MM.1S (cell line): ENCODE results near the gene UBN2.

Source experiments
- DNase-seq: peaks from one replicate; pipeline ENCODE4 v3.0.0-alpha.2; 2015
- H2AFZ ChIP-seq: fragments of 300-600 bp; sonication (generic); 2 replicates; pipeline ENCODE4 v1.6.0; 2016; ENCODE audit warnings: antibody characterized with exemption, low read length
- H3F3A ChIP-seq: fragments of 300-600 bp; sonication (generic); 2 replicates; pipeline ENCODE4 v1.6.1; 2016; ENCODE audit warnings: mild to moderate bottlenecking, antibody characterized with exemption, low read length, moderate library complexity, mixed read lengths; ENCODE audit not compliant: insufficient read depth
- H3K27ac ChIP-seq: fragments of 300-600 bp; sonication (generic); 2 replicates; pipeline ENCODE4 v1.5.1; 2016; ENCODE audit warnings: mild to moderate bottlenecking, low read length
- H3K27me3 ChIP-seq: fragments of 300-600 bp; sonication (generic); replicated peaks from 2 replicates; pipeline ENCODE4 v1.6.0; 2016; ENCODE audit warnings: low read length; ENCODE audit not compliant: insufficient read depth
- H3K36me3 ChIP-seq: fragments of 300-600 bp; sonication (generic); replicated peaks from 2 replicates; pipeline ENCODE4 v1.6.1; 2016; ENCODE audit warnings: mild to moderate bottlenecking, low read length, mixed read lengths; ENCODE audit not compliant: insufficient read depth
- H3K4me1 ChIP-seq: fragments of 300-600 bp; sonication (generic); 2 replicates; pipeline ENCODE4 v1.6.1; 2016; ENCODE audit warnings: low read length, mixed read lengths
- H3K4me2 ChIP-seq: fragments of 300-600 bp; sonication (generic); 2 replicates; pipeline ENCODE4 v1.6.0; 2016; ENCODE audit warnings: low read depth, low read length
- H3K4me3 ChIP-seq: fragments of 300-600 bp; sonication (generic); 2 replicates; pipeline ENCODE4 v1.5.1; 2016; ENCODE audit warnings: low read length, mixed read lengths
- H3K79me2 ChIP-seq: fragments of 300-600 bp; sonication (generic); 2 replicates; pipeline ENCODE4 v1.6.1; 2016; ENCODE audit warnings: mixed run types, low read length, mixed read lengths
- H3K9ac ChIP-seq: fragments of 300-600 bp; sonication (generic); 2 replicates; pipeline ENCODE4 v1.6.1; 2016; ENCODE audit warnings: low read length, mixed read lengths
- H3K9me2 ChIP-seq: fragments of 300-600 bp; sonication (generic); replicated peaks from 2 replicates; pipeline ENCODE4 v1.6.1; 2016; ENCODE audit warnings: mild to moderate bottlenecking, low read length, mixed read lengths; ENCODE audit not compliant: insufficient read depth
- H3K9me3 ChIP-seq: fragments of 300-600 bp; sonication (generic); replicated peaks from 2 replicates; pipeline ENCODE4 v1.6.1; 2016; ENCODE audit warnings: mild to moderate bottlenecking, low read length, mixed read lengths; ENCODE audit not compliant: insufficient read depth
- H4K20me1 ChIP-seq: fragments of 300-600 bp; sonication (generic); 2 replicates; pipeline ENCODE4 v1.6.1; 2016; ENCODE audit warnings: mild to moderate bottlenecking, low read length, moderate library complexity, mixed read lengths; ENCODE audit not compliant: insufficient read depth
- EZH2 ChIP-seq: fragments of 300-600 bp; sonication (generic); optimal IDR thresholded peaks from 2 replicates; pipeline ENCODE3; 2017; ENCODE audit warnings: low read depth, mild to moderate bottlenecking, antibody characterized with exemption, low read length, mixed read lengths
- EZH2phosphoT487 ChIP-seq: fragments of 300-600 bp; sonication (generic); IDR thresholded peaks from 2 replicates; pipeline ENCODE4 v1.6.1; 2018; ENCODE audit warnings: antibody characterized with exemption, low read length
- TF ChIP-seq, protein P1 (sequence below): fragments of 300-600 bp; sonication (generic); IDR thresholded peaks from 2 replicates; pipeline ENCODE4 v1.5.1; 2016; ENCODE audit warnings: antibody characterized with exemption, low read length, mixed read lengths

Gene UBN2

DNA sequence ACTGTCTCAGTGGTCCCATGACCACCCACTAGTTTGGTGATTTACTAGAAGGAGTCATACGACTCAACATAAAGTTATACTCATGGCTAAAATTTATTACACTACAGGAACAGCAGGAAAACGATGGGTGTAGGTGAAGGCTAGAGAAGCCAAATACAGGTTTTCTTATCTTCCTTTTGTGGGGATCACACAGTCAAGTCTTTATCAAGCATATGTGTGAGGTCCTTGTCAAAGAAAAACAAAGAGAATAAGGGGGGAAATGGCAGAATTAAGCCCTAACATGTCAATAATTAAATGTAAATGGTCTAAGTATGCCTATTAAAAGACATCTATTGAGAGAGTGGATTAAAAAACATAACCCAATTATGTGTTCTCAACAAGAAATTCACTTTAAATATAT, 47.8 kb upstream of the UBN2 start:
- Histone ChIP-seq H4K20me1 (no peaks in the 10 kb centered on the region), H3K9ac (no peak overlapping the region), H3K79me2 (no peaks in the 10 kb centered on the region), H3K9me3 (no peaks in the 10 kb centered on the region), H3K9me2 (no peaks in the 10 kb centered on the region), H3K4me2 (no peak overlapping the region), H3F3A (0 out of 2 replicates have a peak, but pooled peaks cover 11% of the 10 kb centered on the region), H3K4me1 (no peaks in the 10 kb centered on the region), H3K4me3 (no peak overlapping the region), H3K36me3 (no peaks in the 10 kb centered on the region), H2AFZ (no peak overlapping the region), H3K27me3 (no peaks in the 10 kb centered on the region), H3K27ac (no peak overlapping the region)
- no peak for DNase-seq
- TF ChIP-seq EZH2phosphoT487 = no peak
- TF ChIP-seq EZH2 = no peak
- TF ChIP-seq, protein P1, sequence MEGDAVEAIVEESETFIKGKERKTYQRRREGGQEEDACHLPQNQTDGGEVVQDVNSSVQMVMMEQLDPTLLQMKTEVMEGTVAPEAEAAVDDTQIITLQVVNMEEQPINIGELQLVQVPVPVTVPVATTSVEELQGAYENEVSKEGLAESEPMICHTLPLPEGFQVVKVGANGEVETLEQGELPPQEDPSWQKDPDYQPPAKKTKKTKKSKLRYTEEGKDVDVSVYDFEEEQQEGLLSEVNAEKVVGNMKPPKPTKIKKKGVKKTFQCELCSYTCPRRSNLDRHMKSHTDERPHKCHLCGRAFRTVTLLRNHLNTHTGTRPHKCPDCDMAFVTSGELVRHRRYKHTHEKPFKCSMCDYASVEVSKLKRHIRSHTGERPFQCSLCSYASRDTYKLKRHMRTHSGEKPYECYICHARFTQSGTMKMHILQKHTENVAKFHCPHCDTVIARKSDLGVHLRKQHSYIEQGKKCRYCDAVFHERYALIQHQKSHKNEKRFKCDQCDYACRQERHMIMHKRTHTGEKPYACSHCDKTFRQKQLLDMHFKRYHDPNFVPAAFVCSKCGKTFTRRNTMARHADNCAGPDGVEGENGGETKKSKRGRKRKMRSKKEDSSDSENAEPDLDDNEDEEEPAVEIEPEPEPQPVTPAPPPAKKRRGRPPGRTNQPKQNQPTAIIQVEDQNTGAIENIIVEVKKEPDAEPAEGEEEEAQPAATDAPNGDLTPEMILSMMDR = no peak

- no peaks in the 10 kb centered on the region for H3K9me2 ChIP-seq
- no peaks in the 10 kb centered on the region for H3K36me3 ChIP-seq
- H3K4me1 ChIP-seq = no peaks in the 10 kb centered on the region
- no peak overlapping the region for H3K27ac ChIP-seq
- H3K4me2 ChIP-seq = no peak overlapping the region
- no peaks in the 10 kb centered on the region for H3K79me2 ChIP-seq
- TF ChIP-seq, protein P1 = no peak
- TF ChIP-seq EZH2phosphoT487 (no peak), EZH2 (no peak)
- H3K9me3 ChIP-seq = no peaks in the 10 kb centered on the region
- H3K9ac ChIP-seq = no peak overlapping the region
- H3F3A ChIP-seq = 0 out of 2 replicates have a peak, but pooled peaks cover 11% of the 10 kb centered on the region
- H3K27me3 ChIP-seq = no peaks in the 10 kb centered on the region
- H3K4me3 ChIP-seq = no peak overlapping the region
- peak; percentile 48 for DNase-seq
- H4K20me1 ChIP-seq = no peaks in the 10 kb centered on the region
- no peak overlapping the region for H2AFZ ChIP-seq
These were observed 47.1 kb upstream of the UBN2 start for GRCh38 chr7:139183878-139184338.

- no peaks in the 10 kb centered on the region for H3K4me1 ChIP-seq
- no peaks in the 10 kb centered on the region for H3K9me3 ChIP-seq
- DNase-seq = no peak
- H3K4me2 ChIP-seq = no peak overlapping the region
- 0 out of 2 replicates have a peak, but pooled peaks cover 11% of the 10 kb centered on the region for H3F3A ChIP-seq
- H3K9ac ChIP-seq = no peak overlapping the region
- H3K36me3 ChIP-seq = no peaks in the 10 kb centered on the region
- no peak overlapping the region for H3K27ac ChIP-seq
- H3K79me2 ChIP-seq = no peaks in the 10 kb centered on the region
- no peak for TF ChIP-seq EZH2
- no peak for TF ChIP-seq EZH2phosphoT487
- TF ChIP-seq, protein P1 = no peak
- H3K9me2 ChIP-seq = no peaks in the 10 kb centered on the region
- H4K20me1 ChIP-seq = no peaks in the 10 kb centered on the region
- H2AFZ ChIP-seq = no peak overlapping the region
- H3K4me3 ChIP-seq = no peak overlapping the region
- no peaks in the 10 kb centered on the region for H3K27me3 ChIP-seq
These were observed 44.9 kb upstream of the UBN2 start for GRCh38 chr7:139186146-139186545.
